MM.1S (cell line): ENCODE data around the gene TOX2.

Source experiments
- DNase-seq: peaks from one replicate; pipeline ENCODE4 v3.0.0-alpha.2; 2015
- H2AFZ ChIP-seq: fragments of 300-600 bp; sonication (generic); 2 replicates; pipeline ENCODE4 v1.6.0; 2016; ENCODE audit warnings: antibody characterized with exemption, low read length
- H3F3A ChIP-seq: fragments of 300-600 bp; sonication (generic); 2 replicates; pipeline ENCODE4 v1.6.1; 2016; ENCODE audit warnings: mild to moderate bottlenecking, antibody characterized with exemption, low read length, moderate library complexity, mixed read lengths; ENCODE audit not compliant: insufficient read depth
- H3K27ac ChIP-seq: fragments of 300-600 bp; sonication (generic); 2 replicates; pipeline ENCODE4 v1.5.1; 2016; ENCODE audit warnings: mild to moderate bottlenecking, low read length
- H3K27me3 ChIP-seq: fragments of 300-600 bp; sonication (generic); replicated peaks from 2 replicates; pipeline ENCODE4 v1.6.0; 2016; ENCODE audit warnings: low read length; ENCODE audit not compliant: insufficient read depth
- H3K36me3 ChIP-seq: fragments of 300-600 bp; sonication (generic); replicated peaks from 2 replicates; pipeline ENCODE4 v1.6.1; 2016; ENCODE audit warnings: mild to moderate bottlenecking, low read length, mixed read lengths; ENCODE audit not compliant: insufficient read depth
- H3K4me1 ChIP-seq: fragments of 300-600 bp; sonication (generic); 2 replicates; pipeline ENCODE4 v1.6.1; 2016; ENCODE audit warnings: low read length, mixed read lengths
- H3K4me2 ChIP-seq: fragments of 300-600 bp; sonication (generic); 2 replicates; pipeline ENCODE4 v1.6.0; 2016; ENCODE audit warnings: low read depth, low read length
- H3K4me3 ChIP-seq: fragments of 300-600 bp; sonication (generic); 2 replicates; pipeline ENCODE4 v1.5.1; 2016; ENCODE audit warnings: low read length, mixed read lengths
- H3K79me2 ChIP-seq: fragments of 300-600 bp; sonication (generic); 2 replicates; pipeline ENCODE4 v1.6.1; 2016; ENCODE audit warnings: mixed run types, low read length, mixed read lengths
- H3K9ac ChIP-seq: fragments of 300-600 bp; sonication (generic); 2 replicates; pipeline ENCODE4 v1.6.1; 2016; ENCODE audit warnings: low read length, mixed read lengths
- H3K9me2 ChIP-seq: fragments of 300-600 bp; sonication (generic); replicated peaks from 2 replicates; pipeline ENCODE4 v1.6.1; 2016; ENCODE audit warnings: mild to moderate bottlenecking, low read length, mixed read lengths; ENCODE audit not compliant: insufficient read depth
- H3K9me3 ChIP-seq: fragments of 300-600 bp; sonication (generic); replicated peaks from 2 replicates; pipeline ENCODE4 v1.6.1; 2016; ENCODE audit warnings: mild to moderate bottlenecking, low read length, mixed read lengths; ENCODE audit not compliant: insufficient read depth
- H4K20me1 ChIP-seq: fragments of 300-600 bp; sonication (generic); 2 replicates; pipeline ENCODE4 v1.6.1; 2016; ENCODE audit warnings: mild to moderate bottlenecking, low read length, moderate library complexity, mixed read lengths; ENCODE audit not compliant: insufficient read depth
- CTCF ChIP-seq: fragments of 300-600 bp; sonication (generic); IDR thresholded peaks from 2 replicates; pipeline ENCODE4 v1.5.1; 2016; ENCODE audit warnings: antibody characterized with exemption, low read length, mixed read lengths
- EZH2 ChIP-seq: fragments of 300-600 bp; sonication (generic); optimal IDR thresholded peaks from 2 replicates; pipeline ENCODE3; 2017; ENCODE audit warnings: low read depth, mild to moderate bottlenecking, antibody characterized with exemption, low read length, mixed read lengths
- EZH2phosphoT487 ChIP-seq: fragments of 300-600 bp; sonication (generic); IDR thresholded peaks from 2 replicates; pipeline ENCODE4 v1.6.1; 2018; ENCODE audit warnings: antibody characterized with exemption, low read length

TOX2 gene

GRCh38 chr20:43991982-43992381 is 77.3 kb downstream of the TOX2 start:
- Histone ChIP-seq H4K20me1 (no peaks in the 10 kb centered on the region), H3K9me3 (no peaks in the 10 kb centered on the region), H3K4me2 (no peak overlapping the region), H2AFZ (no peak overlapping the region), H3F3A (peaks cover 30% of the 10 kb centered on the region), H3K9me2 (no peaks in the 10 kb centered on the region), H3K27ac (no peak overlapping the region), H3K36me3 (no peaks in the 10 kb centered on the region), H3K4me3 (no peak overlapping the region), H3K79me2 (peaks cover 75% of the 10 kb centered on the region), H3K4me1 (peaks cover 42% of the 10 kb centered on the region), H3K27me3 (no peaks in the 10 kb centered on the region), H3K9ac (no peak overlapping the region)
- TF ChIP-seq EZH2 (no peak), EZH2phosphoT487 (no peak), CTCF (no peak)
- DNase-seq: no peak

GRCh38 chr20:43992885-43993284 is 78.2 kb downstream of the TOX2 start:
- Histone ChIP-seq H3K36me3 (no peaks in the 10 kb centered on the region), H3K27ac (no peak overlapping the region), H3K9me3 (no peaks in the 10 kb centered on the region), H3K9ac (no peak overlapping the region), H3K9me2 (no peaks in the 10 kb centered on the region), H3K27me3 (no peaks in the 10 kb centered on the region), H3K4me3 (no peak overlapping the region), H2AFZ (no peak overlapping the region), H3K79me2 (peaks cover 74% of the 10 kb centered on the region), H3K4me1 (peaks cover 32% of the 10 kb centered on the region), H3K4me2 (no peak overlapping the region), H4K20me1 (no peaks in the 10 kb centered on the region), H3F3A (peaks cover 27% of the 10 kb centered on the region)
- no peak for TF ChIP-seq EZH2phosphoT487
- TF ChIP-seq EZH2: no peak
- no peak for TF ChIP-seq CTCF
- no peak for DNase-seq

- H4K20me1 ChIP-seq: no peaks in the 10 kb centered on the region
- H3K4me2 ChIP-seq: no peak overlapping the region
- peaks cover 26% of the 10 kb centered on the region for H3K4me1 ChIP-seq
- no peak for TF ChIP-seq EZH2
- no peak for TF ChIP-seq CTCF
- no peak for TF ChIP-seq EZH2phosphoT487
- no peaks in the 10 kb centered on the region for H3K36me3 ChIP-seq
- DNase-seq: no peak
- no peaks in the 10 kb centered on the region for H3K27me3 ChIP-seq
- H3K4me3 ChIP-seq: no peak overlapping the region
- H3K9ac ChIP-seq: no peak overlapping the region
- H2AFZ ChIP-seq: no peak overlapping the region
- H3K27ac ChIP-seq: no peak overlapping the region
- no peaks in the 10 kb centered on the region for H3K9me3 ChIP-seq
- peaks cover 23% of the 10 kb centered on the region for H3F3A ChIP-seq
- no peaks in the 10 kb centered on the region for H3K9me2 ChIP-seq
- H3K79me2 ChIP-seq: peaks cover 79% of the 10 kb centered on the region
These were observed 78.9 kb downstream of the TOX2 start for GRCh38 chr20:43993560-43993959.
